Sigmoid colon (tissue), 4 donors: Measurements from ENCODE around the gene RHEB.

Experiments
- CTCF ChIP-seq, 4 experiments: fragments of 450-650 bp in 3 of 4; fragments of 200-600 bp in 1 of 4; IDR thresholded peaks; one replicate each; pipeline ENCODE4 v1.5.1; 2016 to 2019; ENCODE audit warnings: antibody characterized with exemption in 4 of 4, mild to moderate bottlenecking in 3 of 4, moderate library complexity in 2 of 4
- POLR2AphosphoS5 ChIP-seq, 4 donors: sonication (generic); formaldehyde crosslinking; IDR thresholded peaks; one replicate each; pipeline ENCODE4 v1.6.1; 2017; ENCODE audit warnings: antibody characterized with exemption in 4 of 4

DNA sequence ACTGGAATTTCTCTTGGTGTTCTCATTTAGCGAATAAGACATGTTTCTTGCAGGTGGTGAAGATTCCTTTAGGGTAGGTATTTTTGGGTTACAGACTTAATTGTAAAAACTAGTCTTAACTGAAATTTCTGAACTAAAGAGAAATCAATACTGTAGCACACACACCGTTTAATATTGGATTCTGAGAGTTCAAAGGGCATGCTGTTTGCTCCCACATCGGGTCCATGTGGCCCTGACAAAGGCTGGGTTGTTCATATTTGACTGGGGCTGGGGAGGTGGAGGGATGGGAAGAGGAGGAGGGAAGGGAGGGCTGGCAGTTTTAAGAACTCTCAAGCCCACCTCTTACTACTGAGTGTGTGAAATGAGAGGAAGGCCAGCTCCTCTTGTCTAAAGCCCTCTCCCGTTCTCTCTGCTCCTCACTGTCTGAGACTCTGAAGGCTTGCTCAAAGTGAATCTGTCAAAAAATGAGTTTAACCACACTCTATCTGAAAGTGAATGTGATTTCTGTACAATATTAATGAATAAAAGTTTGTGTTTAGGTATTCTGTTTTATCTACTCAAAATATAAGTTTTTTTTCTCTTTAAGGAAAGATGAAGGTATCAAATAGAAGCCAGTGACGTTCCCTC lies 40.0 kb upstream of the RHEB start:
- no peak for TF ChIP-seq CTCF (IDR thresholded peaks at IDR 0.05)
- no peak for TF ChIP-seq POLR2AphosphoS5 (IDR thresholded peaks at IDR 0.05)
